Spleen (tissue), 7 donors: ENCODE measurements around the gene FUT4.

ENCODE experiments used
- CTCF ChIP-seq, 11 experiments: fragments of 200-600 bp in 7 of 11; fragments of 450-650 bp in 4 of 11; sonication (generic) in 4 of 11; IDR thresholded peaks in 8 of 11; conservative IDR thresholded peaks in 3 of 11; 1 replicate in 7 of 11; 2 replicates in 4 of 11; pipeline versions ENCODE4 v1.4.0 to v1.8.0; 2016 to 2021; ENCODE audit warnings: antibody characterized with exemption in 11 of 11, inconsistent platforms in 4 of 11, mild to moderate bottlenecking in 1 of 11
- POLR2A ChIP-seq, 3 donors: fragments of 450-650 bp; IDR thresholded peaks; one replicate each; pipeline ENCODE4 v1.5.1; 2017; ENCODE audit warnings: antibody characterized with exemption in 3 of 3, mild to moderate bottlenecking in 1 of 3
- POLR2AphosphoS5 ChIP-seq, 3 donors: sonication (generic); formaldehyde crosslinking; IDR thresholded peaks; one replicate each; pipeline ENCODE4 v1.5.1; 2017; ENCODE audit warnings: antibody characterized with exemption in 3 of 3
- donor health status: DM: no; HTN: no; CAD: no; lungs with moderate emphysema.
- donor health status: DM: no; HTN: no; CAD: no.
- donor health status: DM: no; HTN: no; CAD: no.

GRCh38 chr11:94513091-94513490 lies 30.6 kb upstream of the FUT4 start:
- TF ChIP-seq CTCF (IDR thresholded peaks at IDR 0.05 in 8 of 11, conservative IDR thresholded peaks at IDR 0.05 in 3 of 11) (no peak), POLR2AphosphoS5 (IDR thresholded peaks at IDR 0.05) (no peak), POLR2A (IDR thresholded peaks at IDR 0.05) (no peak)
